ENCODE measurements around the gene CACNA2D3. TPM values are rescaled to one million over a fixed set of nuclear protein-coding genes. Genes with fewer than 3 reads are reported as not detected.

Gene CACNA2D3
- total RNA-seq, 1 experiment from 2014 or later: not detected

DNA sequence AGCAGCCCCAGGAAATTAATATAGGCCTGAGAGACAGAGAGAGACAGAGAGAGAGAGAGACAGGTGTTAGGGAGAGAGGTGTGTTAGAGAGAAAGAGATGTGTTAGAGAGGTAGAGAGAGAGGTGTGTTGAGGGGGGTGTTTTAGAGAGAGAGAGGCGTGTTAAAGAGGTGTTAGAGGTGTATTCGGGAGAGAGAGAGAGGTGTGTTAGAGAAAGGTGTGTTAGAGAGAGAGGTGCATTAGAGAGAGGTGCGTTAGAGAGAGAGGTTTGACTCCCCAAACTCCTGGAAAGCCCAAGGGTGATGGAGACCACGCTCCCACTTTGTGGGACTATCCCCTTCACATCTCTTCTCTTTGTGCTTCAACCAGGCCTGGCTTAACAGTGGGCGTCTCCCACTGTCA, 95.5 kb downstream of the CACNA2D3 start:
- Histone ChIP-seq H3K9me2 (replicated peaks; ENCODE audit: low read length) (no peaks in the 10 kb centered on the region), H3K4me2 (ENCODE audit: low read length) (no peak overlapping the region), H3K4me1 (ENCODE audit: insufficient read depth, low read length) (no peaks in the 10 kb centered on the region), H3F3A (ENCODE audit: low read length, unreplicated experiment) (no peaks in the 10 kb centered on the region), H3K4me3 (ENCODE audit: low read length) (no peak overlapping the region), H3K9me3 (ENCODE audit: low read length) (no peaks in the 10 kb centered on the region), H3K36me3 (ENCODE audit: low read depth, low read length) (no peaks in the 10 kb centered on the region), H4K20me1 (ENCODE audit: low read length) (no peaks in the 10 kb centered on the region), H3K27ac (ENCODE audit: low read length) (no peak overlapping the region), H3K79me2 (ENCODE audit: low read length) (no peaks in the 10 kb centered on the region), H2AFZ (ENCODE audit: low read length) (no peak overlapping the region), H3K27me3 (ENCODE audit: low read length) (0 out of 2 replicates have a peak, but pooled peaks cover 12% of the 10 kb centered on the region), H3K9ac (ENCODE audit: low read length) (no peak overlapping the region)
- no peak for DNase-seq
- no peak for ATAC-seq
- ChIA-PET CTCF (no interaction called here), POLR2A (ENCODE audit: unreplicated experiment) (no interaction called here)
- TF ChIP-seq EZH2phosphoT487 (IDR thresholded peaks at IDR 0.05; ENCODE audit: borderline replicate concordance, low read length): no peak
- TF ChIP-seq EZH2 (IDR thresholded peaks at IDR 0.05; ENCODE audit: low read length, unreplicated experiment): no peak
- TF ChIP-seq, protein P1, sequence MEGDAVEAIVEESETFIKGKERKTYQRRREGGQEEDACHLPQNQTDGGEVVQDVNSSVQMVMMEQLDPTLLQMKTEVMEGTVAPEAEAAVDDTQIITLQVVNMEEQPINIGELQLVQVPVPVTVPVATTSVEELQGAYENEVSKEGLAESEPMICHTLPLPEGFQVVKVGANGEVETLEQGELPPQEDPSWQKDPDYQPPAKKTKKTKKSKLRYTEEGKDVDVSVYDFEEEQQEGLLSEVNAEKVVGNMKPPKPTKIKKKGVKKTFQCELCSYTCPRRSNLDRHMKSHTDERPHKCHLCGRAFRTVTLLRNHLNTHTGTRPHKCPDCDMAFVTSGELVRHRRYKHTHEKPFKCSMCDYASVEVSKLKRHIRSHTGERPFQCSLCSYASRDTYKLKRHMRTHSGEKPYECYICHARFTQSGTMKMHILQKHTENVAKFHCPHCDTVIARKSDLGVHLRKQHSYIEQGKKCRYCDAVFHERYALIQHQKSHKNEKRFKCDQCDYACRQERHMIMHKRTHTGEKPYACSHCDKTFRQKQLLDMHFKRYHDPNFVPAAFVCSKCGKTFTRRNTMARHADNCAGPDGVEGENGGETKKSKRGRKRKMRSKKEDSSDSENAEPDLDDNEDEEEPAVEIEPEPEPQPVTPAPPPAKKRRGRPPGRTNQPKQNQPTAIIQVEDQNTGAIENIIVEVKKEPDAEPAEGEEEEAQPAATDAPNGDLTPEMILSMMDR (conservative IDR thresholded peaks at IDR 0.05; ENCODE audit: low read depth, low read length): no peak
- no TSS peak for BruUV-seq (replicated peaks)
- intact Hi-C loops (cut with micrococcal nuclease): no loop called here

DNA sequence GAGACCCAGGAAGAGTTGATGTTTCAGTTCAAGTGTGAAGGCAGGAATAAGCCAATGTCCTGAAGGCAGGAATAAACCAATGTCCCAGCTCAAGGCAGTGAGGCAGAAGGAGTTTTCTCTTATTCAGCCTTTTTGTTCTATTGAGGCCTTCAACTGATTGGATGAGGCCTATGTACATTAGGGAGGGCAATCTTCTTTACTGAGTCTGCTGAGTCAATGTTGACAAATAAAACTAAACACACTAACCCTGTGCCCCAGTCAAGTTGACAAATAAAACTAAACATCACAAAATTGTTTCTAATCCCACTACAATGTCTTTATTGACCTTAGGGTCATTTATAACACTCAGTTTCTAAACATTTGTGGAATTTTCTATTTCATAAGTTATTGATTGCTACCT, 100.0 kb downstream of the CACNA2D3 start:
- Histone ChIP-seq H3K79me2 (ENCODE audit: low read length) (no peaks in the 10 kb centered on the region), H3F3A (ENCODE audit: low read length, unreplicated experiment) (no peaks in the 10 kb centered on the region), H4K20me1 (ENCODE audit: low read length) (no peaks in the 10 kb centered on the region), H3K4me3 (ENCODE audit: low read length) (no peak overlapping the region), H3K9me3 (ENCODE audit: low read length) (no peaks in the 10 kb centered on the region), H3K27ac (ENCODE audit: low read length) (no peak overlapping the region), H3K4me1 (ENCODE audit: insufficient read depth, low read length) (no peaks in the 10 kb centered on the region), H3K4me2 (ENCODE audit: low read length) (no peak overlapping the region), H2AFZ (ENCODE audit: low read length) (no peak overlapping the region), H3K9ac (ENCODE audit: low read length) (no peak overlapping the region), H3K36me3 (ENCODE audit: low read depth, low read length) (no peaks in the 10 kb centered on the region), H3K27me3 (ENCODE audit: low read length) (peaks cover 7% of the 10 kb centered on the region; the same call in 1 of the 2 replicates), H3K9me2 (replicated peaks; ENCODE audit: low read length) (no peaks in the 10 kb centered on the region)
- ATAC-seq: no peak
- ChIA-PET POLR2A (ENCODE audit: unreplicated experiment) (no interaction called here), CTCF (no interaction called here)
- no TSS peak for BruUV-seq (replicated peaks)
- intact Hi-C loops (cut with micrococcal nuclease): no loop called here
- no peak for TF ChIP-seq EZH2 (IDR thresholded peaks at IDR 0.05; ENCODE audit: low read length, unreplicated experiment)
- peak; percentile 21 for DNase-seq

DNA sequence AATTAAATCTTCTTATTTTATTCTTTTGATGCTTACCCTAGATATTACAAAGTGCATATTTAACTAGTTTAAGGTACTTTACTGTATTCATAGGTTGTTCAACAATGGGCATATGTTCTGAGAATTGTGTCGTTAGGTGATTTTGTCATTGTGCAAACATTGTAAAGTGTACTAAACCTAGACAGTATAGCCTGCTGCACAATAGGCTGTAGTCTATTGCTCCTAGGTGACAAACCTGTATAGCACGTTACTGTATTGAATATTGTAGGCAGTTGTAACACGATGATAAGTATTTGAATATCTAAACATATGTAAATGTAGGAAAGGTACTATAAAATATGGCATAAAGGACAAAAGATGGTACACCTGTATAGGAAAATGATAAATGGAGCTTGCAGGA, 100.7 kb downstream of the CACNA2D3 start:
- Histone ChIP-seq H3K9me3 (ENCODE audit: low read length) (no peaks in the 10 kb centered on the region), H4K20me1 (ENCODE audit: low read length) (no peaks in the 10 kb centered on the region), H3K4me1 (ENCODE audit: insufficient read depth, low read length) (no peaks in the 10 kb centered on the region), H3K4me3 (ENCODE audit: low read length) (no peak overlapping the region), H3F3A (ENCODE audit: low read length, unreplicated experiment) (no peaks in the 10 kb centered on the region), H3K27ac (ENCODE audit: low read length) (no peak overlapping the region), H2AFZ (ENCODE audit: low read length) (no peak overlapping the region), H3K4me2 (ENCODE audit: low read length) (no peak overlapping the region), H3K9me2 (replicated peaks; ENCODE audit: low read length) (no peaks in the 10 kb centered on the region), H3K36me3 (ENCODE audit: low read depth, low read length) (no peaks in the 10 kb centered on the region), H3K27me3 (ENCODE audit: low read length) (peaks cover 11% of the 10 kb centered on the region), H3K79me2 (ENCODE audit: low read length) (no peaks in the 10 kb centered on the region), H3K9ac (ENCODE audit: low read length) (no peak overlapping the region)
- TF ChIP-seq, protein P1 (conservative IDR thresholded peaks at IDR 0.05; ENCODE audit: low read depth, low read length): no peak
- TF ChIP-seq EZH2phosphoT487 (IDR thresholded peaks at IDR 0.05; ENCODE audit: borderline replicate concordance, low read length): no peak
- TF ChIP-seq EZH2 (IDR thresholded peaks at IDR 0.05; ENCODE audit: low read length, unreplicated experiment): no peak
- CTCF ChIA-PET: no interaction called here
- ATAC-seq (no peak), DNase-seq (peak; percentile 22)
- no TSS peak for BruUV-seq (replicated peaks)
- intact Hi-C loops (cut with micrococcal nuclease): no loop called here
- POLR2A ChIA-PET (ENCODE audit: unreplicated experiment): no interaction called here
